GM12874 (cell line): ENCODE results near the gene SPAG16.

Experiments
- TF ChIP-seq, protein P1 (sequence below): IDR thresholded peaks from 2 replicates; pipeline ENCODE4 v1.5.1; 2011; ENCODE audit warnings: low read depth, mild to moderate bottlenecking, control low read depth, low read length, moderate library complexity; ENCODE audit not compliant: insufficient read depth

The SPAG16 gene

DNA sequence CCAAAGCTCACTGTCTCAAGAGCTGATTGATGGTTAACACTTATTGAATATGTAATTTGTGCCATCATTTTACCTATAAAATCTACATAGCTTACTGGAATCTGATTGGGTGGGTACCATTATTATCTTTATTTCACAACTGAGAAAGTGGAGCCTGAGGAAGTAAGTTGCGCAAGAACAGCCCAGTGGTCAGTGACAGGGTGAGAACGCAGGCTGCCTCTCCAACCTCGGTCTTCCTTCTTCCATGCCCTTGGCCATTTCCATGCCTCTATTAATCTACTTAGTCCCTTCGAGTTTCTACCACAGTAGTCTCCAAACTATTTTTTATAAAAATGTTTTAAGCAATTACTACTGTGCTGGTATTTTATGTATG lies 735.7 kb downstream of the SPAG16 start:
- TF ChIP-seq, protein P1, sequence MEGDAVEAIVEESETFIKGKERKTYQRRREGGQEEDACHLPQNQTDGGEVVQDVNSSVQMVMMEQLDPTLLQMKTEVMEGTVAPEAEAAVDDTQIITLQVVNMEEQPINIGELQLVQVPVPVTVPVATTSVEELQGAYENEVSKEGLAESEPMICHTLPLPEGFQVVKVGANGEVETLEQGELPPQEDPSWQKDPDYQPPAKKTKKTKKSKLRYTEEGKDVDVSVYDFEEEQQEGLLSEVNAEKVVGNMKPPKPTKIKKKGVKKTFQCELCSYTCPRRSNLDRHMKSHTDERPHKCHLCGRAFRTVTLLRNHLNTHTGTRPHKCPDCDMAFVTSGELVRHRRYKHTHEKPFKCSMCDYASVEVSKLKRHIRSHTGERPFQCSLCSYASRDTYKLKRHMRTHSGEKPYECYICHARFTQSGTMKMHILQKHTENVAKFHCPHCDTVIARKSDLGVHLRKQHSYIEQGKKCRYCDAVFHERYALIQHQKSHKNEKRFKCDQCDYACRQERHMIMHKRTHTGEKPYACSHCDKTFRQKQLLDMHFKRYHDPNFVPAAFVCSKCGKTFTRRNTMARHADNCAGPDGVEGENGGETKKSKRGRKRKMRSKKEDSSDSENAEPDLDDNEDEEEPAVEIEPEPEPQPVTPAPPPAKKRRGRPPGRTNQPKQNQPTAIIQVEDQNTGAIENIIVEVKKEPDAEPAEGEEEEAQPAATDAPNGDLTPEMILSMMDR, result no peak

DNA sequence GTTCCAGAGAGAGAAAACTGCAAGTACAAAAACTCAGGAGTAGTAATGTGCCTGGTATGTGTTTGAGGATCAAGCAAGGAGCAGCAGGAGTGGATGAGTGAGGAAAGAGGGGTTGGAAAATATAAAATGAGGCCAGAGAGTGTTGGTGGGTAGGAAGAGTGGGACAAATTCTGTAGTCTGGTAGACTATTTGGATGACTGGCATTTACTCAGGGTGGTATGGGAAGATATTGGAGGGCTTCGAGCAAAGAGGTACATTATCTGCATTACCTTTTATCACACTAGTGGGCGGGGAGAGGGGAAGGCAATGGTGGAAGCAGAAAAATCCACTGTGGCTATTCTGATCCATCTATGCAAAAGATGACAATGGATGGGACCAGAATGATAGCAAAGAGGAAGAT lies 744.9 kb downstream of the SPAG16 start:
- TF ChIP-seq, protein P1, result no peak

DNA sequence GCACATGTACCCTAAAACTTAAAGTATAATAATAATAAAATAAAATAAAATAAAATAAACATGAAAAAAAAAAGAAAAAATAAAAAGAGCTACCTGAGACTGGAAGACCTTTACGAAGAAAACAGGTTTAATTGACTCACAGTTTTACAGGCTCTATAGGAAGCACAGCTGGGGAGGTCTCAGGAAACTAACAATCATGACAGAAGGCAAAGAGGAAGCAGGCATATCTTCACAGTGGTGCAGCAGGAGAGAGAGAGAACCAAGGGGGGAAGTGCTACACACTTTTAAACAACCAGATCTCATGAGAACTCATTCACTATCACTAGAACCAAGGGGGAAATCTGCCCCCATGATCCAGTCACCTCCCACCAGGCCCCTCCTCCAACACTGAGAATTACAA lies 747.3 kb downstream of the SPAG16 start:
- TF ChIP-seq, protein P1, result no peak

DNA sequence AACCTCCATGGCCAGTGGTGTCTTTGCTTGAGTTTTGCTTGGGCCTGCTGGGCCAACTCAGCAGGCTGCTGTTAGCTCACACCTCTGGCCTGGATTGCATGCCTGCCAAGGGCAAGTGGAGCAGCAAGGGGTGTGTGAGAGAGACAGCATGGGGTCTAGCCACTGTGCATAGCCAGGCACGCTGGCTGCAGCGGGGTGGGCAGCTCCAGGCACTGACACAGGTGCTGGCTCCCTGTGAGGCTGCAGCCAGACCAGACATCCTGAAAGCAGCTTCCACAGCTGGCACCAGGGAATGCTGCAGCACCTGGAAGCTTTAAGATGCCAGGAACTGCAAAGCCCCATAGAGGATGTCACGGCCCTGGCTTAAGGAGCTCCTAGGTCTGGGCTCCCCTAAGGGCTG lies 750.2 kb downstream of the SPAG16 start:
- TF ChIP-seq, protein P1, result no peak

DNA sequence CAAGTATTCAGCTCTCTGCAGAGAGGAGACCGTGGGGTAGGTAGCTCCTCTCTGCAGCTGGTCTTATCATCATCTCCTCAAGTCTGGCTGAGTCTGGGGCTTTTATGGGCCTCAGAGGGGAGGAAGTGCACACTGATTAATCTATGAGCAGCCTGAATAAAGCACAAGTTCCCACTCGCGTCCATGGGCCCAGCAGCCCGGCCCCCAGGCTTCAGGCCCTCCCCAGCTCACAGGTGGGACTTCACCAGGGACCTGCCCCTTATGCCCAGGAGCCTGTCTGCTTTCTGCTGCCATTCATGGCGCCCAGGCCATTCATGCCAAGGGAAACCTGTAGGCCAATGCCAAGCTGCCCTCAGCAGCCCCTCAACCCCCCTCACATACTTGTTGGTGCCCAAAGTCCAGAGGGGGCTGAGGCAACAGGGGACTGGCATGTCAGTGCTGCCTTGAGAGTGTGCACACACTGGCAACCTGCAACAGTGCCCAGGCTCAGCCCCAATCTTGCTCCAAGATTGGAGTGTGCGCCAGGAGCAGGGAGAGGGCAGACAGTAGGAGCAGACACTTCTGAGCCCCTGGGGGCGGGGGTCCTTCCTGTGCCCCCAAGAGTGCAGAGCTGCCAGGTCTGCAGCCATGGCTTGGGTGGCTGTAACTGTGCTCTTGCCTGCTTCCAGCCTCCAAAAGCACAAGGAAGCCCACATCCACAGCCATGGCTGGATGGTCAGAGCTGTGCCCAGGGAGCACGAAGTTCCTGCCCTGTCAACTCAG lies 751.0 kb downstream of the SPAG16 start:
- TF ChIP-seq, protein P1, result no peak

DNA sequence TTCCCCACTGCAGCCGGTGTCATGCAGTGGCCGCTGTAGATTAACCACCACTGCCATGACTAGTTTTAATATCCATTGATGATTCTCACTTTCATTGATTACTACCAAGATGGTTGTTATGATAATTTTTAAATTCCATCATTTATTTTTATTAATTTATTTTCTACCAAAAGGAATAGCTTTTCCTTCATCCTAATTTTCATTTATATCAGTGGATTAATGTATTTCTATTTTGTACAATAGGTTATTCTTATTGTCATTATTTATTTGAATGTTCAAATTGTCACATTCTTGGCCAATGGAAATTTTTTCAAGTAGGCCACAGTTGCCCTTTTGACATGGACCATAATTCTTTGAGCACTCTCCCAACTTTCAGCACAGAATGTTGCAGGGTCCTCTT lies 751.7 kb downstream of the SPAG16 start:
- TF ChIP-seq, protein P1, result no peak

DNA sequence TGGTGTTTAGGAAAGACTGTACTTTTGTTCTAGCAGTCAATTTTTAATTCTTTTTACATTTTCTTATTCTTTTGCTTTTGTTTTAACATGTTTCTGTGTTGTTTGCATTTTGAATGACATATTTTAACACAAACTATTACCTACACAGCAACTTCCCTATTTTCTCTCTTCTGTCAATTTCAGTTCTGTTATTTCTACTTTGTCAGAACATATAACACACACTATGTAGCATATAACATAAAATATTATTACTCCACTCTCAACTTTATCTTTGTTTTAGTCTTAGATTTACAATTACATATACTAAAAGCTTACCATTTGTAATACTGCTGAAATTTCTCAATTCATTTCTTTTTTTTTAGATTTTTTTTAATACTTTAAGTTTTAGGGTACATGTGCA lies 753.9 kb downstream of the SPAG16 start:
- TF ChIP-seq, protein P1, result no peak
